GM21390 (cell line): ENCODE data around the gene DPP6.

ENCODE experiments used
- ATAC-seq: cut with Tn5 transposase; IDR thresholded peaks from one replicate; pipeline ENCODE4 v1.9.1; 2021; ENCODE audit not compliant: unreplicated experiment

DPP6 gene

DNA sequence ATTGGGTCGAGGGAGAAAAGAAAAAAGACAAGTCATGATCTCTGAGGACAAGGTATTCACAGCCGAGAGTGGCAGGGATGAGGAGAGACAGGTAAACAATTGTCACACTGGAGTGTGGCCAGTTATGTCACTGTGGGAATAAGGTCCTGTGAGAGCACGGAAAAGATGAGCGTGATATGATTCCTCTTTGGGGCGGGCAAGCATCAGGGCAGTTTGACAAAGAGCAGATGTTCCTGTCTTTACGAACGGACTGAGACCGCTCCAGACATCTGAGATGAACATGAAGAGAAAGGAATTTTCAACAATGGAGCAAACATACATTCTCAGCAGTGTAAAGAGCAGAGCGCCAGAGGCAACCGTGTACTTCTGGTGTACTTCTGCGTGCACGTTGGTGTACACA is 278.1 kb downstream of the DPP6 start:
- ATAC-seq = no peak

DNA sequence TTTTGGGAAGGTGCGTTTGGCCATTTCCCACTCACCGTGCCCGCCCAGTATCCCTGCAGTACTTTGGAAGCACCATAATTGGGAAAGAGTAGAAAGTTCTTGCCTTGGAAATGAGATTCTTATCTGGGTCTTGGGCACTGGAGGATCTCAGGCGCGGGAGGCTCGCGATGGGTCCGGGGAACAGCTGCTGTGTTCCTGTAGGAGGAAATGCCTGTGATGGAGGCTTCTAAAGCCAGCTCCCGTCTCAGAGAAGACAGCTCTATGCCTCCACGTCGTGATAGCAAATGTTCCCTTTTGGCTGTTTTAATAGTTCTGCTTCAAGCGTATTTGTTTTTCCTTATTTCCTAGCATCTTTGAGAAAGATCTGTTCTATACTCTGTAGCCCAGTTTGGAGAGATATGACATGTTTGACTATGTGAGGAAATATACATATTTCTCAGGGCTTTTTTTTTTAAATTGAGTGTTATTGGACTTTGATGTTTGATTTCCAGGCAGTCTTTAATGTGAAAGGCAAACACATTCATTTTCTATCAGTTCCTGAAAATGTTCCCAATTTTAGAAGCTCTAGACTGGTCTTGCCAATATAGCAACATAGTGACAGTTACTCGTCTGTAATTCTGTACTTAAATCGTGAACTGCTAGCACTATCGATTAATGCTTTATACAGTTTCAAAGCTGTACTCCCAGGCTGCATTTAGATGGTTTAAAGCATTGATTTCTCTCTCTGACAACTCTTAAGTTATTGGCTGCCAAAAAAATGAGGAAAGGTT is 280.8 kb downstream of the DPP6 start:
- no peak for ATAC-seq

DNA sequence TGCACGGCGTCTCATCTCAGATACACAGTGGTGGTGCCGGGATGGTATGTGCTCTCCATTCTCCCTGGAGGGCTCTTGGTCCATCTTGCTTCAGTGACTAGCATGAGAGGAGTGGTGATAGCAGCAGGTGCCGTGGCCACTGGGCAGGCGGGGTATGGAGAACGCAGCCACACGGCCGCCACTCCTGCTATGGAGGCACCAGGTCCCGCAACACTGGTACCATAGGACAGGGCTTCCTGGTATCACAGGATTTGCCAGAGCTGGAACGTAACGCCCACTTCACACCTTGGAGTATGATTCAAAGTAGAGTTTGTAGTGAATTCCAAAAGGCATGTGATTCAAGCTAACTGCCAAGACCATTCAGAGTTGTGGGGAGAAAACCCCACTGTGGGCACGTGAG is 284.1 kb downstream of the DPP6 start:
- no peak for ATAC-seq

DNA sequence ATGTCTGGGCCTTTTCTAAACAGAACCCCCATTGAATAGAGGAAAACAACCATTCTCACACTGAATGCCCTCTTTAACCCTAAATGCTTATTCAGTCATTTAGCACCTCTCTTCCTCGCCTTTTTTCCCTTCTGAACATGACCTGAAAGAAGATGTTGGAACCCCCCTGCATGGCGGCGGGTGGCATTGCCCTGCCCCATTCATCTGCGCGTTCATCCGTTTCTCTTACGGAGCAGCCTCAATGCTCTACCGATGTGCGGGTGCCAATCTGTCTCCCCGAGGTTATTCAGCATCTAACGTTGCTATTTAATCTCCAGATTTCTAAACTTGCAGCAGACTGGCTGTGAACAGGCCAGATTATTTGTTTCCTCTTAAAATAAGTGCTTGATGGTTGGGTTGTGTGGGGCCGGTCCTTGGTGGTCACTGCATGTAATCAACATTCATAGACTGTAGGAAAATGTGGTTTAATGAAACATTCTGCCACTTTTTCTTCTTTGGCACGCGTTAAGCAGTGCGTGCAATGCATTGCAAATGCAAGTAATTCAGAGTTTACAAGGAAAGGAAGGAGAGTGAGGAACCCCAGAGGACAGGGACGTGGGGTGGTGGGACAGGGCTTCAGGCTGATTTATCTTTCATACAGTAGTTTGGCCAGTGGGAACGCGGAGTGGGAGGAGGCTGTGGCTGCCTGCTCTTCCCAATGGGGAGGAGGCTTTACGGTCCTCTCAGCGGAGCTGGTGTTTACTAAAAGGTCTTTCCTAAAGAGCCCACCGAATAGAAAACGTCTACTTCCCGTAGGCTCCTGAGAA is 286.7 kb downstream of the DPP6 start:
- ATAC-seq = no peak

DNA sequence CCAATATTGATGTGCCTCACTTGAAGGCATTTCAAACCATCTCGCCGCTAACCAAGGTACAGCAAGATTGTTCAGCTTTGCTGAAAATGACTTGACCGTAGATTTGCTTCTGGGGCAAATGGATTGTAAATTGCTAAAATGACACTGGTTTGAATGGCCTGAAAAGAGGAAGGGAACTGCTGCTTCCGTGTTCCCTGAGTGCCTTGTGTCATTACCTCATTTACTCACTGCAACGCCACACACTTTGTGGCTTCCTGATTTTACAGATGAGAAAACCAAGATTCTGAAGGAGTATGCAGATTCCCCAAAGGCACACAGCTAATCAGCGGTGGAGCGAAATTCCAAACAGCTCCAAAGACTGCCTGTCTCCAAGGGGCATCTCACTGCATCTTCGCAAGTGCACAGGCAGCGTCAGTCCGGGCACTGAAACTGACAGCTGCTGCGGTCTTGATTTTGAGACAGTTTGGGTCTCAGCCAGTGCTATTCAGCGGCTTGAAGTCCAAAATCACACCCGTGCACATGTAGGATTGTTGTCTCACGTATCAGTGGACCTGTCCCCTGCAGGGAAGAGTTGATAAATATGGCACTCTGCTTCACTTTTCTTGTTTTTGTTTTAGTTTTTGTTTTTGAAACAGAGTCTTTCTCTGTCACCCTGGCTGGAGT is 290.9 kb downstream of the DPP6 start:
- ATAC-seq = no peak

DNA sequence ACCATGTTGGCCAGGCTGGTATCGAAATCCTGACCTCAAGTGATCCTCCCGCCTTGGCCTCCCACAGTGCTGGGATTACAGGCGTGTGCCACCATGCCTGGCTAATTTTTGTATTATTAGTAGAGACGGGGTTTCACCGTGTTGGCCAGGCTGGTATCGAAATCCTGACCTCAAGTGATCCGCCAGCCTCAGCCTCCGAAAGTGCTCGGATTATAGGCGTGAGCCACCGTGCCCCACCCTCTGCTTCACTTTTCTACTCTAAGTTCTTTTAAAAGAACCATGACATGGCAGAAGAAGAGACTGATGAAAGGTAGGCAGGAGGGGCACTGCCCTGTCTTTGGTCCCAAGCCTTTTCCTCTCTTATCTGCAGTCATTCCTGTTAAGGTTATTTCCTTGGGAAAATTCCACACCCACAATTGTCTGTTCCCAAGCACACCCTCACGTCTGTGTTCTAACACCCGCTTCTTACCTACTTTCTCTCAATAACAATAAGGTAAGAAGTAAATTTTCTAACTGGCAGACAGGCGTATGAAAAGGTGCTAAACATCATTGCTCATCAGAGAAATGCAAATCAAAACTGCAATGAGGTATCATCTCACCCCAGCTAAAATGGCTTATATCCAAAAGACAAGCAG is 291.7 kb downstream of the DPP6 start:
- no peak for ATAC-seq

DNA sequence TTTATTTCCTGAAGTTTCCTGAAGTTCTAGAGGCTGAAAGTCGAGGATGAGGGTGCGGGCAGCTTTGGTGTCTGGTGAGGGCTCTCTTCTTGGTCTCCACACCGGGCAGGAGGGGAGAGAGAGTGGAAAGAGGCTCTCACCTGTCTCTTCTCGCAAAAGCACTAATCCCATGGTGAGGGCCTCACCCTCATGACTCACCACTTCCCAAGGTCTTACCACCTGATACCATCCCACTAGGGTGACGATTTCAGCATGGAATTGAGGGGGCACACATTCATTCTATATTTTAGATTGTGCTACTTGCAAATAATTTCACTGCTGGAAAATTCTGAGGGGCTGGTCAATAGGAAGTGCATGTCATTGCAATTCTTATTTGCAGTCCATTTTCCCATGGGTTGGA is 292.9 kb downstream of the DPP6 start:
- ATAC-seq = no peak

DNA sequence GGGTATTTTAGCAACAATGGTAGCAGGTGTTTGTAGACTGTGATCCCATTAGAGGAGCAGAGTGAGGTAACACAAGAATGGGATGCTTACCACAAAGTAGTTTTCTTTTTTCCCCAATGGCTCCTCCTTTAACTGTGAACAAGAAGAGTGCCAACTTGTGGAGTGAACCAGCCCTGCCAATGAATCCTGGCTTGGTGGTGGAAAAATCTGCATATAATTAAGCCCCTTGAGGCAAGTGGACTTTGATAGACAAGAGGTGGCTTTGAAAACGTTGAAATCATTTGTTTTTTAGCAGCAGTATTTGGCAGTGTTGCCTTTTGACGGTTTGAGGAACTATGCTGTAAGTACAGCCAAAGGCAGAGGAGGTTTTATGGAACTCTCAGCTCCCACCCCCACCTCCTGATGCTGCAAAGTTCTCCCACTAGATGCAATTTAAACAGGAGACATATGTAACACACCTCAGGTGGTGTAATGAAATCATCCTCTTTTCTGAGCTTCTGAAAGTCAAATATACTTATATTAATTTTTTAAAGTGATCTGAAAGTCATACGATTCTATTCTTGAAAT is 295.6 kb downstream of the DPP6 start:
- no peak for ATAC-seq

DNA sequence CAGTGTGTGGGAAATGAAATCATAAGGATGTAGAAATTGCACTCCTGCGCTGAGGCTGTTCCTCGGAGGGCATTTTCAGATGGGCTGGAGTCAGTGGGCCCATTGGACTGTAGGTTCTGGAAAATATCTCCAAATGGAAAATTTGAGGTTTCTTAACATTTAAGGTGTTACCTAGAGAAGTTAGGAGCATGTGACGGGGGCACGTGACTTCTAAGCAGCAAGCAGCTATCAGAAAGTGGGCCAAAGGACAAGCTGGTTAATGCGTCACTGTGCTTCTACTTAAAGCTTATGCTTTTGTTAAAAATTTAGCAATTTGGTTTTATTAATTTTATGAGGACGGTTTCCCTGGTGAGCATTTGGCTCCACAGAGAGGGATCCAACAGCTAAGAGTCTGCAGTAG is 298.7 kb downstream of the DPP6 start:
- no peak for ATAC-seq

DNA sequence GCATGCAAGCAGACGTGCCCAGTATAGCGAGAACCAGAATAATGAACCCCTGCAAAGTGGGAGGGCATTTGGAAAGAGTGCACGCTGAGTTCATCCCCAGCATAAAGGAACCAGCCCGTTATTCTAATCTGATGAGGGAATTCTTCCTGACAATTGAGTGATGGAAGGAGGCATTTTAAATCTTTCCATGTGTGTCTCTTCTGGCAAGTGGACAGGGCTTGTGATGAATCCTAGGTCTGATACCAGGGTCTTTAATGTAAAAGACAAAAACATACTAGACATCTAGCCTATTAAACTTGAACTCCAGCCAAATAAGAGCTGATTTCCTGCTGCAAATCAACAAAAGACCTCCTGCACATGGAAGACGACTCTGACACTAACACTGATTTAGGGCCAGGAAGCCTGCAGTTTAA is 301.2 kb downstream of the DPP6 start:
- ATAC-seq = no peak

DNA sequence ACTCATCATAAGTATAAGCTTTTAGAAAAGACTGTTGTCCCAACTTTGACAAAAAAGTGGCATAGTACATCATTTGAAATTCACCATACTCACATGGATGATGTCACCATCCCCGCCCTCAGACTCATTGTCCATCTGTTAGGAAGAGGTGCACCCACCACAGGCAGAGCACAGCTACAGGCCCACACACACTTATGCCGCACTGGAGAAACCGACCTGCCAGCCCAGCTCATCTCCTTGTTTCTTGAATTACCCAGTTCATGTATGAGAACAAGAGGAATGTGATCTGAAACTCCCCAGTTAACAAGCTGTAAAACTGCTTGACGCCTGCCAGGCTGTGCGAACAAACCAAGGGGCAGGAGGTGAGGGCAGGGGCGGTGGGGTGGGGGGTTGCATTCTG is 312.0 kb downstream of the DPP6 start:
- no peak for ATAC-seq

DNA sequence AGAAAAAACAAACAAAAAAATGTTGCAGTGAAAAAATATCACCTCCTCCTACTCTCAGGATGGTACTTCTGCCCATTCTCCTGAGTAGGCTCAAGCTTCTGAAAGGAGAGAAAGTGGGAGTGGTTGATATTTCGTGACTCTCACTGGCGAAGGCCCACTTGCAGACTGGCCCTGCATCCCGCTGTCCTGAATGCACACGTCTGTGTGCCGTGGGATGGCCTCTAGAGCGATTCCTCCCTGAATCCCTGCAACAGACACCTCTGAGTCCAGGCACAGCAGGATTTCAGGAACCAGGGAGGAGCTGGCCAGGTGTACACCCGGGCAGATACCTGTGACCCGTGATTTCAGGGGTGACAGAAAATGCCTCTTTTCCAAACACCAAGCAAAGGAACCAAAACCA is 319.2 kb downstream of the DPP6 start:
- no peak for ATAC-seq

DNA sequence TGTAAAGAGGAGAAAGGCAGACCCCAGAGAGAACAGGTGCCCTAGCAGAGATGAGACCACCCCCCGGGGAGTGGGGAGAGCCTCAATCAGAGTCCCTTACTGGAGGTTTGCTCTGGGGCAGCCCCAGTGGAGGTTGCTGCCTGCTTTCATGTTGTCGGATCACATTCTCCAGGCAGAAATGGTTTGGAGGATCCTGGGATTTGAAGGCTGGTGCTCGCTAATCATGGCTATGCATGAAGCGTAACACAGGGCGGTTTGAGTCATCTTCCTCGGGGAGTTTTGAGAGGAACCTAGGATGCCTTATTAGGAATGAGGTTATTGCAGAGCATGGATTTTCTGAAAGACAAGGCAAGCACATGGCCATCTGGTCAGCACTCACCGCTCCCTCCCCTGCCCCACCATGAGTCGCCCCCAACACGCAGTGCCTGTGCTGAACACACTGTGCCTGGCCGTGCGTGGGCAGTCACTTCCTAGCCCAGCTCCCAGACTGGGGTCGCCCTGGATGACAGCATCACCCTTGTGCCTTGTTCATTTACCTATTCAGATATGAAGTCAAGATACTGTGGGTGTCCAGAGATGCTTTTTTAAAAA is 319.9 kb downstream of the DPP6 start:
- ATAC-seq = no peak

DNA sequence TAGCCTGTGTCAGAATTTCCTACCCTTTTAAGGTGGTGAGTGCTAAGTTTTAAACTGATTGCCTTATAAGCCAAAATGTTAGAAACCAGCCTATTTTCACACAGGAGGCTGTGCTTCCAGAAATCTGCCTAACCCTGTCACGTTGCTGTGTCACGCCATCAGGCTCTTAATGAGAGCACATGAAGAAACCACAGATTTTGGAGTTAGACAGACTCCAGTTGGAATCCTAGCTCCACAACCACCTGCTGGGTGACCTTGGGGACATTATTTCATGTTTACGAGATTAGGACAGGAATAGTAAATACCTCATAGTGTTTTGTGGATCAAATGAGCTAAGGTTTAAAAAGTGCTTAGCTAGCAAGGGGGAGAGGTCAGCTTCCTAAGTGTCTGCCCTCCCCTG is 321.8 kb downstream of the DPP6 start:
- ATAC-seq = no peak

DNA sequence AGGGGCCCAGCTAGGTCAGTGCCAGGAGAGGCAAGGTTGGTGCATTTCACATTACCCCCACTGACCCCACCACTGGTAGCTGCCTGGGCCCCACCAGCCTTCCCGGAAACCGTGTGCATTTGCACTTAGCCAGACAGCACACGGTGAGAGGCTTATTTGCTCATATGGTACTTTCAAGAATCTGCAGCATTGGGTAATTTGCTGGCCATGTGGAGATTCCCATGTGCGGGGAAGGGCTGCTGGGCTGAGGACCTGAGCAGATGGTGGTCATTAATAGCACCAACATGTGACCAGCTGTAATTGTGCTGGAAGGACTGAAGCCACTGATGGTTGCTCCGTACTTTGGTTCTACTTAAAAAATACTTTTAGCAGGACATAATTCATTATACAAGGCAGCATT is 323.8 kb downstream of the DPP6 start:
- no peak for ATAC-seq

DNA sequence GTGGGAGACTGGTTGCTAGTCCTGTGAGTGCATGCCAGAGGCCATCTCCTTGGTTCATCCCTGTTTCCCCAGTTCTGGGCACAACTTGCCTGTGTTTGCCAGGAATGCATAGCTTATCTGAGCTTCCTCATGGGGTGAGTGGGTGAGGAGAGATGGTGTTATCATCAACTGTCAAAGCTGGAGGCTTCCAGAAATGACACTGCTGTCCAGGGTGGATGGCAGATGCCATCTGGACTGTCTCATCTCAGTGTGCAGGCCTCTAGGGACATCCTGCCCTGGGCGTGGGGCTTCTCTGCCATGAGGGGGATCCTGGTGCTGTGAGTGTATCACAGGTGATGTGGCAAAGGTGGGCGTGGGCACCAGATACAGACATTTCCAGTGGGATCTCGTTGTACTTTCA is 328.6 kb downstream of the DPP6 start:
- no peak for ATAC-seq

DNA sequence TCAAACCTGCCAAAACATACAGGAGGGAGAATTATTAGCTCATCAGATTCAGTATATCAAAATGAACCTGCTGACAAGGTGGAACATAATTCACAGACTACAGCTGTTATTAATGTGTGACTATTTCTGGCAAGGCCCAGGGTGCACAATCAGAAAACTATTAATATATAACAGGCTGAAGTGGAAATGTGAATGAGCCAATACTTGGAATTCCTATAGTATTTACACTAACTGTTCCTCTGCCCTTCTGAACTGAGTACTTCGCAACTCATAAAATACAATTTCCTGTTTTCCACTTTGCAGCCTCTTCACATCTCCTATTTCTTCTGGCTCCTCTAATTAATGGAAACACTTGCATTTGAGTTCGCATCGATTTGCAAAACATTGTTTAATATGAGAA is 330.8 kb downstream of the DPP6 start:
- ATAC-seq = no peak

DNA sequence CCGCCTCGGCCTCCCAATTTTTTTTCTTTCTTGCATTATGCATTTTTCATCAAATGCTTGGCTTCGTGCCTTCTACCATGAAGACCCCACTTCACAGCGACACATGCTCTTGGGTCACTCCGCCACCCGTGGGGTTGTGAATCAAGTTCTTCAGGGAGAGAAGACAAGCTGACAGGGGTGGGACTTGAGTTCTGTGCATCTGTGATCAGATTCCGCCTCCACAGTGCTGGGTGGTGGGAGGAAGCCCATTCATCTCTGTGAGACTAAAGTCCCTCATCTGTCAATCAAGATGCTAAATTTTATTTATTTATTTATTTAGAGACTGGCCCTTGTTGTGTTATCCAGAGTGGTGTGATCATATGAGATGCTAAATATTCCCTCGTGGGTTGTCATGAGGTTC is 333.0 kb downstream of the DPP6 start:
- no peak for ATAC-seq

DNA sequence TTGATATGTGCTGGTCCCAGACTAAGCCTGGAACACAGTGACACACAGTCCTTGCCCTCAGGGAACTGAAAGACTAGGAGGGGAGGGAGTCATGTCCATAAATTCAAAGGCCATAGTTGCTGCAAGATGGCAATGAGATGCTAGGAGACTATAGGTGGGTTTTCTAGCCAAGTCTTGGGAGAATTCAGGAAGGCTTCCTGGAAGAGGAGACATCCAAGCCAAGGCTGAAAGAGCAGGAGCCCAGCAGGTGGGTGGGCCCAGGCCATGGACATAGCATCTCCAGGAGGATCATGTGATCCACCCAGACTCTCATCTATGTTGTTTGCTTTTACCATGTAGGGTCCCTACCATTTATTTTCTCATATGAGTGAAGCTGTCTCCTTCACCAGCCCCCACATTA is 335.1 kb downstream of the DPP6 start:
- no peak for ATAC-seq

DNA sequence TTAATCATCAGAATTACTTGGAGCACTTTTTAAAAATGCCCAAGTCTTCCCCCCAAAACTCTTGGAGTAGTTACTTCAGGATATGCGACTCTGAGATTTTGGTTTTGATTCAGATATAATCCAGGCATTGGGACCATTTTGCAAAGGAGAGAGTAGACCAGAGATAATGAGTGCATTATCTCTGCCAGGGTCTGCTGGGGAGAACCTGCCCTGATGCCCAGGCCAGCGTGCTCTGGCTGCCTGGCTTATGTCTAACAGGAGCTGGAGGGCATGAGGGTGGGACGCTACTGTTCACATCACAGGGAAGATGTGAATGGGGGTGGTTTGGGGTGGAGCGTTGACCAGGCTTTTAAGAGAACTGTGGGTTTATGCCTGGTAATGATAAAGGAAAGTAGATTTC is 336.2 kb downstream of the DPP6 start:
- ATAC-seq = no peak

DNA sequence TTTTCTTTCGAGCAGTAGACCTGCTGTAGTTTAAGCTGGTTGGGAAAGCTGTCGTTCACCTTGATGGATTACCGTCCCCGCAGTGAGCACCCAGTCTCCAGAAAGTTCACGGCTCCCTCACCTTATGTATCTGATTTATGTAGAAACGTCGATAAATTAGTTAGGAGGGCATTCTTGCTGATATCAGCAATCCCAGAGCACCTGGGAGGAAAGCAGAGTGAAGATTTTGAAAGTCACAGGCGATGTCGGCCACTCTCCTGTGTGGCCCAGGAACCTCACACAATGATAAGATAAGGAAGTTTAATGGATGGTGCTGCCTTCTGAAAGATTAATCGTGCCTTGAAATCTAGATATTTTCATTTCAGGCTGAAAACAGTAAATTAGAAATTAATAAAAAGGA is 336.8 kb downstream of the DPP6 start:
- no peak for ATAC-seq
